Right lung (tissue), 5 donors: ENCODE measurements around the gene CEMP1. TPM values are rescaled to one million over a fixed set of nuclear protein-coding genes. Genes with fewer than 3 reads are reported as not detected.
A peak's percentile ranks its signal among the peaks of the same experiment; 100 is the strongest.
"Not testable (repeated sequence)": the region's sequence is repeated elsewhere in the genome, so short reads cannot be mapped to it uniquely, and the experiment has no call there.

ENCODE experiments used
- DNase-seq, 2 donors: peaks; one replicate each; pipeline ENCODE4 v3.0.0-alpha.2; 2013
- polyA plus RNA-seq, 5 donors: library from polyadenylated mRNA; unstranded; fragments of 120-200 nt; gene quantifications; one replicate each; pipeline versions ENCODE4 v1.2.1 to v1.2.3, GENCODE V29; 2013; ENCODE audit warnings: inconsistent platforms in 1 of 5, low replicate concordance in 1 of 5; ENCODE audit not compliant: insufficient read length in 5 of 5, insufficient read depth in 1 of 5

The CEMP1 gene
- polyA plus RNA-seq, 5 donors, result 0.35 to 2.6 (median 1.6) TPM

GRCh38 chr16:2539192-2539844, 8.1 kb upstream of the CEMP1 start:
- not testable (repeated sequence) for DNase-seq

- DNase-seq, result peak; percentile 93 to 94
Observed at GRCh38 chr16:2537451-2538379, 6.5 kb upstream of the CEMP1 start, which contains the start of gene PDPK1. Gene PDPK1 (plus strand): TSS chr16:2538021. CDS start chr16:2538113, 92 bp downstream.

DNA sequence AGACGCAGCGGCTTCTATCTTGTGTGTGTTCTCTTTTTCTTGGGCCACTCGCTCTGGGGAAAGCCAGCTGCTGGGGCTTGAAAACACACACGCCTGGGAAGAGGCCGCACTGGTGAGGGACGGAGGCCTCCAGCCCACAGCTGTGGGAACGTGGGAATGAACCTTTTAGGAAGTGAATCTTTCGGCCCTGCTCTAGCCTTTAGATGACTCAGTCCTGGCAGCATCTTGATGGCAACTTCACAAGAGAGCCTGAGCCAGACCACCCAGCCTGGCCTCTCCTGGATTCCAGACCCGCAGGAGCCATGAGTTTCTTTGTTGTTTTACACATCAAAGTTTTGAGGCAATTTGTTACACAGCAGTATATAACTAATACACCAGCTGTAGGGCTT, 4.4 kb upstream of the CEMP1 start:
- no peak for DNase-seq

DNA sequence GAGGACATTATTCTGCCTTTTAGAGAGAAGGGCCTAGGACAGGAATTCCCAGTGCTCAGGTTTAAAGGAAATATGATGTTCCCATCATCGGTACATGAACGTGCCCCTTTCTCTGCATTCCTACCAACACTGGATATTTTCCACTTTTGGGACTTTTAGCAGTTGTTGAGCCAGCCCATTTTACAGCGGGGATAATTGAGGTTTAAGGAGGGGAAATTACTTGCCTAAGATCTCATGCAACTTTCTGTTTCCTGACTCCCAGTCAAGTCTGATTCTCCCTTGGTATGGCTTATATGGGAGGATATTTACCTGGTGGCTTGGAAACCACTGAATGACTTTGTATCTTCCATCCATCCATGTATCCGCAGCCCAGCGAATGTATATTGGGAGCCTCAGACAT, 3.1 kb upstream of the CEMP1 start:
- not testable (repeated sequence) for DNase-seq

DNA sequence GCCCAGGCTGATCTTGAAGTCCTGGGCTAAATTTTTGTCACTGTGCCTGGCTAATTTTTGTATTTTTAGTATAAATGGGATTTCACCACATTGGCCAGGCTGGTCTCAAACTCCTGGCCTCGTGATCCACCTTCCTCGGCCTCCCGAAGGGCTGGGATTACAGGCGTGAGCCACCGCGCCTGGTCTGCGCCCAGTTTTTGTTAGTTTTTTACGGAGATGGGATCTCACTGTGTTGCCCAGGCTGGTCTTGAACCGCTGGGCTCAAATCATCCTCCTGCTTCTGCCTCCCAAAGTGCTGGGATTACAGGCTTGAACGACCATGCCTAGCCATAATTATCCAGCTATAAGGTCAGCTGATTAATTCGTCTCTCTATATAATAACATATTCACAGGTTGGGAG, 2.7 kb upstream of the CEMP1 start:
- DNase-seq, result no peak

- not testable (repeated sequence) for DNase-seq
Observed at GRCh38 chr16:2533142-2533755, 2.0 kb upstream of the CEMP1 start.

GRCh38 chr16:2532494-2533141, 1.4 kb upstream of the CEMP1 start:
- peak; percentile 68 for DNase-seq

- DNase-seq, result peak; percentile 98
Observed at GRCh38 chr16:2531696-2532493, 687 bp upstream of the CEMP1 start.

GRCh38 chr16:2530629-2531318, 434 bp downstream of the CEMP1 start:
- DNase-seq, result no peak

DNA sequence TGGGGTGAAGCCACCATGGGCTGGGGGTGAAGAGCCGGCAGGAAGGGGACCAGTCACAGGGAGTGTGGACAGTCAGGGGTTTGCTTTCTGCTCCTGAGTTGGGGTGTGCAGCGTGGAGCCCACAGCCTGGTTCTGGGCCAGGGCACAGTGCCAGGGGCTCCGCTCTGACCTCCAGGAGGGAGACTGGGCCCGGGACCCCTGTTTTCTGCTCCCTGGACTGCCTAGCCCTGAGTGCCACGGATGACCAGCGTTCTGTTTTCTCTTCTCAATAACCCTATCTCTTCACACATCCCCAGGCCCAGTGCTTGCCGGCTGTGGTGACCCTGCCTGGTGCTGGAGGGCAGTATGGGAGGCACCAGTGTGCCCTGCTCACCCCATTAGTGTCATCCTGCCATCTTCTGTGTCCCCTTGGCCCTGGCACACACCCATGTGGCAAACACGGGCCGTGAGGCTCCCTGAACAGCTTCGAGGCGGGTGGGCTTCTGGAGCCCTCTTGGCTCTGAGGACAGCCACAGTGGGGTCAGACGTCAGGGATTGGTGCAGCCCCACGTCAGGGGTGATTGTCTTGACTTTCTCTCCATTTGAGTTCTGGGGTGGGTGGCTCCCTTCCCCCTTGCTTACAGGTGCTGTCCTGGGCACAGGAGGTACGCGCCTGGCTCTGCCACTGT, 1.1 kb downstream of the CEMP1 start:
- no peak for DNase-seq

DNA sequence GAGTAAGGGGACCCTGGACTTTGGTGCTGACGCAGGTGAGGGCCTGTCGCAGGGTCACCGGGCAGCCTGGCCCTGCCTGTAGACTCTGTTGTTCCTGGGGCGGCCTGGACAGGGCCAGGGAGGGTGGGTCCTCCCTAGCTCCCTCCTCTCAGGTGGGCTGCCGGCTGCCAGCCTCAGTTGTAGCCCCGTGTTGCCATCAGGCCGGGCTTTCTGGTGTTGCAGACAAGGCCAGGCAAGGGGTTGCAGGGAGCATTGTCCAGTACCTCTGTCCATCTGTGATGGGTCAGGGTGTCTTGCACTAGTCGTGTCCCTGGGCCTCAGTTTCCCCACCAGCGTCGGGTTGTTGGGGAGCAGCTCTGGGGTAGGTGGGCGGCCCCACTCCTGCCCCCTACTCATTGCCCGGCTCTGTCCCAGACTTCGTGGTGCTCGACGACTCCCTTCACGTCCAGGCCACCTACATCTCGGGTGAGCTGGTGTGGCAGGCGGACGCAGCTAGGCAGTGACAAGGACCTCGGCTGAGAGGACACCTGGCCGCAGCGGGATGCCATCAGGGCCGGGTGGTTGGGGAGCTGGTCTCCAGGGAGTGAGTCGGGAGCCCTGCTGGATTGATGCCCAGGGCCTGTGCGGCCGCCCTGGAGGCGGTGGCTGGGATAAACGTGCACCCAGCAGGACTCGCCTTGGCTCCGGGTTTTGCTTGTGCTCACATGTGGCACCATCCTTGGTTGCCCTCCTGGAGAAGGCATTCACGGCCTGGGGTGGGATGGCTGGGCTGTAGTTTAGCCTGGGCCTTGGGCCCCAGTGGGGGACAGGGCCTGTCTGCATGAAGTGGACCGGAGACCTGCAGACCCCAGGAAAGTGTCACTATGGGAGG, 1.9 kb downstream of the CEMP1 start:
- no peak for DNase-seq

DNA sequence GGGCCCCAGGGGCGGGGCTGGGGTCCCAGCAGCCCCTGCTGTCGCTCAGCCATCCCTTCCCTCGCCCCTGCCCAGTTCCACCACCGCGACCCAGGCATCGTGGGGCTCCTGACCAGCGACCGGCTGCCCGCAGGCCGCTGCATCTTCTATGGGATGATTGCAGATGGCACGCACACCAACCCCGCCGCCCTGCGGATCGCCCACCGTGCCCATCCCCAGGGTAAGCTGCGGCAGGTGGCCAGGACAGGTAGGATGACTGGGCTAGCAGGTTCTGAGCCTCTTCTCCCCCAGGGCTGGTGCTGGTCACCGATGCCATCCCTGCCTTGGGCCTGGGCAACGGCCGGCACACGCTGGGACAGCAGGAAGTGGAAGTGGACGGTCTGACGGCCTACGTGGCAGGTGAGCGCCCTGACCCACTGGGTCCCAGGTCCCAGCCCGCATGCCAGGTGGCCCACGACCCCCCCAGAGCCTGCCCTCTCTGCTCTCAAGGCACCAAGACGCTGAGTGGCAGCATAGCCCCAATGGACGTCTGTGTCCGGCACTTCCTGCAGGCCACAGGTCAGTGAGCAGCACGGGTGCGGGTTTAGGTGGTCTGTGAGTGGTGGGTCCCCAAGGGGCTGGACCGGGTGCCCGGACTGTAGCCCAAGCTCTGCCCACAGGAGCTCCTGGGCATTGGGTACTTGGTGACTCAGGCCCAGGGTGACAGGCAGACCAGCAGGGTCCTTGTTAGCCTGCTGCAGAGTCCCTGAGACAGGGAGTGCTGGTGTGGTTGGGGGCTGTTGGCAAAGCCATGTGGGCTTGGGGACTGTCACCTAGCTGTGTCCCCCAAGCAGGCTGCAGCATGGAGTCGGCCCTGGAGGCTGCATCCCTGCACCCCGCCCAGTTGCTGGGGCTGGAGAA, 2.8 kb downstream of the CEMP1 start:
- no peak for DNase-seq

GRCh38 chr16:2527784-2528100, 3.5 kb downstream of the CEMP1 start:
- no peak for DNase-seq

DNA sequence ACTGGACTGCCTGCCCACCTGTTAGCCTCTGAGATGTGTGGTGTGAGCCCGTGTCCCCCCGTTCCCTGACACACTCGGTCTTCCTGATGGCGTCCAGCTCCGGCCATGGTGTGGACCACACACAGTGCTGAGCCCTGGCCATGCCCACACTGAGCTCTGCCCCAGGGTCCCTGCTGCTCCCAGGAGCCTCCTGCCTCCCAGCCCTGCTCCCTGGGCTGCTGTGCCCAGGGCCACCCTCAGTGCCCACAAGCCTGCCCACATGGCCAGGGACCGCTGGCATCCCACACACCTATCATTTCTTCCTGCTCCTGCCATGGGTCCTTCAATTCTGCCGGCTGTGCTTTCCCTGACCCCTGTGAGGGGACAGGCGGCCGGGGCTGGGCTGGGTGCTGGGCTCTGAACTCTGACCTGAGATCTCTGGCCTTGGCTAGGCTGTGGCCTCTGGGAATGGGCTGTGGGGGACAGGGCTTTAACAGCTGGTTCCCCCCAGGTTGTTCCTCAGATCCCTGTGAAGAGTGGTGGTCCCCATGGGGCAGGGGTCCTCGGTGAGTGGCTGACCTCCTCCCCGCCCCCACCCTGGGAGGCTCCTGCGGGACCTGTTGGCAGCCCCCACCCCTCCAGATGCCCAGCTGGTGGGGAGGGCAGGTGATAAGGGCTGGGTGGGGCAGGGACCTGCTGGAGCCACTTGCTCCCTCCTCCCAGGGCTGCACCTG, 4.0 kb downstream of the CEMP1 start:
- no peak for DNase-seq

- DNase-seq, result no peak
Observed at GRCh38 chr16:2526135-2526534, 5.1 kb downstream of the CEMP1 start.

DNA sequence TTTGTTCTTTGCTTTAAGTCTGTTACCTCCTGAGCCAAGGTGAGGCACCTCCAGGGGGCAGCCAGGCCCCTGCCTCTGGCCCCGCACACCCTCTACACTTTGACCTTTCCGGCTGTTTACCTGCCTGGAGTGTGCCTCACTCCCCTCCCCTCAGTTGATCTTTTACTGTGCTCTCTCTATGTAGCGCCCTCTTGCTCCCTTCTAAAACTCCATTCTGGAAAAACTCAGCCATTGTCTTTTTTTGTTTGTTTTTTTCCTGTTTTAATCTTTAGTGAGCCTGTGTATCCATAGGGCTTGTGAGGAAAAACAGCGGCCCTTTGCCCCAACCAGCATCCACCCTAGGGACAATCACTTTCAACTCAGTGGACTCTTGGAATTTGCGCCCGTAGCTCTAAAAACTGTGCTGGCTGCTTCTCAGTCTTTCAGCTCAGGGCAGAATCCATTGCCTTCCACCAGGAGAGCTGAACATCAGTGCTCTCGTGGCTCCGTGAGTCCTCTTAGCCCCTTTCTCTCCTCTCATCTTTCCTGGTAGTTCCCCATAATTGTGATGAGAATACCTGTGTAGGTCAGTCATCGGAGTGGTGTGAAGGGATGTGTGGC, 6.8 kb downstream of the CEMP1 start:
- DNase-seq, result no peak

GRCh38 chr16:2523801-2524231, 7.4 kb downstream of the CEMP1 start:
- no peak for DNase-seq
